Measurements from ENCODE around the gene SLC1A2.

Gene SLC1A2

GRCh38 chr11:35394941-35395340 is 24.4 kb downstream of the SLC1A2 start:
- DNase-seq (ENCODE audit: extremely low read depth, low read depth) = no peak
- no peak for TF ChIP-seq CTCF (IDR thresholded peaks at IDR 0.05; ENCODE audit: low read depth, low read length)

DNA sequence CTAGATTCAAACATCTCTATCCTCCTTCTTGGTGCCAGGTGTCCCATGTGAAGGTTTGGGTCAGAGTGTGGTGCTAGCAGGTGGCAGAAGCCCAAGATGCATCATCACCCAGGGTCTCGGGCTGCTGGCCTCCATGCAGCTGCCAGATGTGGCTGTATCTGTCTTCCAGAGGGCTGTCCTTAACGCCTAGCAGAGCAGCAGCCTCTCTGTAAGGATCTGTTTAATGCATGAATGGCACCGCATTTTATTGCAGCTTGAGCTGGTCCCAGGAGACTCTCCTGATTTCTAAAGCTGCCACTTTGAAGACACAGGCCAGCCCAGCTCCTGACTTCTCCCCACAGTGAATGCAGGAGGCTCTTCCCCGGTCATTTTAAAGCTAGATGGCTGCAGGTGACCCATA is 26.3 kb downstream of the SLC1A2 start:
- no peak for DNase-seq (ENCODE audit: extremely low read depth, low read depth)

DNA sequence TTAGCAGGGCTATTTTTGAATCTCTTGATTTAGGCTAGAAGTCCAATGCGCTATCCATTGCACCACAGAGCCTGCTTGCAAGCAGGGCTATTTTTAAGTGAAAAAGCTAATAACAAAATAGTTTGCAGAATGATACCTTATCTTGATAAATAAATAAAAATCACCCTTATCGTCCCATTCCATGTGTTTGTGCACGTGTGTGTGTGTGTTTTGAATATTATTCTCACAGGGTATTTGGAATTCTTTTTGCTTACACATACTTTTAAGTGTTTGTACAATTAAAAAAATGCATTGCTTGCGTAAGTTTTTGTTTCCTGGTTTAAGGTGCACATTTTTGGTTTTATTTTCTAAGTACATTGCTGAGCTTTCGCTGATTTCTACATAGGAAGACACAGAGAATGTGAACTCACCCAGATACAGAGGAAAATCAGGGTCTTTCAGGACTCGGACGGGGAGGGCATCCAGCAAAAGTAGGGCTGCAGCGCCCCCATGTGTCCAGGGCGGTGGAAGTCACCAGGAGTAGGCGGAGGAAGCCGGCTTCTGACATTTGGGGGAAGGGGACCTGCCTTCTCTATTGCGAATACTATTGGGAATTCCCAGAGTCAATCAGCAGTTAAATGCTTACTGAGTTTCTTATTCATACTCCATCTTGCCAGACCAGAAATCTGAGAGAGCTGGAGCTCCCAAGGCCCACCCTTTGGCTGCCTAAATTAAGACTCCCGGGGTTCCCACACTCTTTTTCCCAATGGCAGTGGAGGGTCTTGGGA is 27.3 kb downstream of the SLC1A2 start:
- peak; percentile 71 for DNase-seq (ENCODE audit: extremely low read depth, low read depth)
- peak; percentile 89 for TF ChIP-seq CTCF (IDR thresholded peaks at IDR 0.05; ENCODE audit: low read depth, low read length)

More for the DNA sequence above, 26.3 kb downstream of the SLC1A2 start:
- TF ChIP-seq CTCF (IDR thresholded peaks at IDR 0.05; ENCODE audit: low read depth, low read length) = no peak

GRCh38 chr11:35390737-35391682 is 28.3 kb downstream of the SLC1A2 start:
- peak; percentile 47 for DNase-seq (ENCODE audit: extremely low read depth, low read depth)

DNA sequence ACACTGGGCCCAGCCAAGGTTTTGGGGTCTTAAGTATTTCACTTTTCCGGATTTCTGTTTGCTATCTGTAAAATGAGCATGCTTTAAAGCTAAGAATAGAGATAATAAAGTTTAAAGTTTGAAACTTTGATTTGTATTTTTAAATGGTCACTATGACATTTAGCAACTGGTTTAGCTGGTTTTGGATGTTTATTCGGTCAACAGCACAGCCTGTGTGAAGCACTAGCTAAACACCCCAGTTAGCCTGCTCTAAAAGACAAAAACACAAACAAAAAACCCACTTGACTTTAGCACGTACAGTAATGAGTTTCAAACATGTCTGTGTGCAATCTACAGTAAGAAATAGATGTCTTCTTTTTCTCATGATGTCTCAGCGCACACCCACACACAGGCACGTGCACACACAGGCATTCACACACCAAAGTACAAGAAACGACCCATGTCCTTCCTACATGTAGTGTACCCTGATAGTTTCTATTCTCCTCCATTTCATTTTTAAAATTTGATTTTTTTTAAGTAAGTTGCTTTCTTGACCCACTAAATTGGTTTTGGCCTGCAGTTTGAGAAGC is 29.4 kb downstream of the SLC1A2 start:
- TF ChIP-seq CTCF (IDR thresholded peaks at IDR 0.05; ENCODE audit: low read depth, low read length) = no peak
- no peak for DNase-seq (ENCODE audit: extremely low read depth, low read depth)

More at GRCh38 chr11:35390737-35391682, 28.3 kb downstream of the SLC1A2 start:
- no peak for TF ChIP-seq CTCF (IDR thresholded peaks at IDR 0.05; ENCODE audit: low read depth, low read length)

DNA sequence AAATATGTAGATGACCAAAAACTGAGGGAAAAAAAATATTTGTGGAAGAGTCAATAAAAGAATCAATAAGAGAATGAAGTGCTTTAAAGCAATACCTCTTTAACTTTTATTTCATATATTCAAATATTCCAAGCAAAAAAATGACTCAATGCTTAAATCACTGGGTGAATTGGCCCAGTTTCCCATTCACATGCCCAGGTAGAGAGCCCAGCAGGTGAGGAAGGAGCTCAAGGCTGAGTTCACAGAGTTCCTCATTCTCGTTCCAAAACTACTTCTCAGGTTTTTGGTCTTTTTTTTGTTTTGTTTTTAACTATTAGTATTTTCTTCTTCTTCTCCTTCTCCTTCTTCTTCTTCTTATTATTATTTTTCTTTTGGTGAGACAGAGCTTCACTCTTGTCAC is 30.2 kb downstream of the SLC1A2 start:
- TF ChIP-seq CTCF (IDR thresholded peaks at IDR 0.05; ENCODE audit: low read depth, low read length) = no peak
- DNase-seq (ENCODE audit: extremely low read depth, low read depth) = no peak

Data from AG09319 (cell line).